Measurements from ENCODE around the gene RAB11FIP3.

DNA sequence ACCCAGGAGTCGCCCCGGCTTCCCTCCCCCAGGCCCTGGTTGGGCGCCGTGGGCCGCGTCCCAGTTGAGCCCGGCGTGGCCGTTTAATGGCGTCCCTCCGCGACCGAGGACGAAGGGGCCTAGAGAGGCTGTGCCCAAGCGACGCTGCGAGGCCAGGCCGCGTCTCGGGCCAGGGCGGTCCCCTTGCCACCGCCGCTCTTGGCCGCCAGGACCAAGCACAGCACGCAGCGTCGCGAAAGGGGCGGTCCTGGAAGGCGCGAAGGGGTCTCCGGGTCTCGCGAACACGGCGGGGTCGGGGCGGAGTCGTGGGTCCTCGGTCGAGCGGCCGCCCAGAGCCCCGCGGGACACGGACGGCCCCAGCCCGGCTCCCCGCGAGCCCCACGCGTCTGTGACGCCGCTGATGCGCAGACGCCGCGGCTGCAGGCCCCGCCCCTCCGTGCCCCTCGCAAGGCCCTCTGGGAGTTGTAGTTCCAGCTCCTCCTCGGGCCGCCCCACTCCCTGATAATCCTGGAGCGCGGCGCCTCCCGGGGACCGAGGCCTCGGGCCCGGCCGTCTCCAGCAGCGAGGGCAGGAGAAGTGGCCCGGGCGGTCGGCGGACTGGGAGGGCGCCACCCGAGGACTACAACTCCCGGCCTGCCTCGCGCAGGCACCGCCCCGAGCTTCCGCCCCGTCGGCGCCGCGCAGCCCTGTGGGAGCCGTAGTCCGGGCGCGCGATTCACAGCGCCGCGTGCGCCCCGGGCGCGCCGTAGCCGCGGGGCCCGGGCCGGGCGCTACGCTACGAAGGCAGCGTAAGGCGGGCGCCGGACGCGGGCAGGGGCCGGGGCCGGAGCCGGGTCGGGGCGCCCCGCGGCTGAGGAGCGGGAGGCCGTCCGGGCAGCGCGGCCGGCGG, 101.8 kb downstream of the RAB11FIP3 start, which contains the start of gene CAPN15:
- TF ChIP-seq, protein P1, sequence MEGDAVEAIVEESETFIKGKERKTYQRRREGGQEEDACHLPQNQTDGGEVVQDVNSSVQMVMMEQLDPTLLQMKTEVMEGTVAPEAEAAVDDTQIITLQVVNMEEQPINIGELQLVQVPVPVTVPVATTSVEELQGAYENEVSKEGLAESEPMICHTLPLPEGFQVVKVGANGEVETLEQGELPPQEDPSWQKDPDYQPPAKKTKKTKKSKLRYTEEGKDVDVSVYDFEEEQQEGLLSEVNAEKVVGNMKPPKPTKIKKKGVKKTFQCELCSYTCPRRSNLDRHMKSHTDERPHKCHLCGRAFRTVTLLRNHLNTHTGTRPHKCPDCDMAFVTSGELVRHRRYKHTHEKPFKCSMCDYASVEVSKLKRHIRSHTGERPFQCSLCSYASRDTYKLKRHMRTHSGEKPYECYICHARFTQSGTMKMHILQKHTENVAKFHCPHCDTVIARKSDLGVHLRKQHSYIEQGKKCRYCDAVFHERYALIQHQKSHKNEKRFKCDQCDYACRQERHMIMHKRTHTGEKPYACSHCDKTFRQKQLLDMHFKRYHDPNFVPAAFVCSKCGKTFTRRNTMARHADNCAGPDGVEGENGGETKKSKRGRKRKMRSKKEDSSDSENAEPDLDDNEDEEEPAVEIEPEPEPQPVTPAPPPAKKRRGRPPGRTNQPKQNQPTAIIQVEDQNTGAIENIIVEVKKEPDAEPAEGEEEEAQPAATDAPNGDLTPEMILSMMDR (IDR thresholded peaks at IDR 0.05) = peak; percentile 13 to 21
- TF ChIP-seq POLR2A (IDR thresholded peaks at IDR 0.05) (peak in 1 of 2 donors; percentile 61), EP300 (IDR thresholded peaks at IDR 0.05) (no peak), POLR2AphosphoS5 (IDR thresholded peaks at IDR 0.05) (peak in 2 of 3 donors; percentile 25 to 45)
